ENCODE data around the gene GNAZ.

DNA sequence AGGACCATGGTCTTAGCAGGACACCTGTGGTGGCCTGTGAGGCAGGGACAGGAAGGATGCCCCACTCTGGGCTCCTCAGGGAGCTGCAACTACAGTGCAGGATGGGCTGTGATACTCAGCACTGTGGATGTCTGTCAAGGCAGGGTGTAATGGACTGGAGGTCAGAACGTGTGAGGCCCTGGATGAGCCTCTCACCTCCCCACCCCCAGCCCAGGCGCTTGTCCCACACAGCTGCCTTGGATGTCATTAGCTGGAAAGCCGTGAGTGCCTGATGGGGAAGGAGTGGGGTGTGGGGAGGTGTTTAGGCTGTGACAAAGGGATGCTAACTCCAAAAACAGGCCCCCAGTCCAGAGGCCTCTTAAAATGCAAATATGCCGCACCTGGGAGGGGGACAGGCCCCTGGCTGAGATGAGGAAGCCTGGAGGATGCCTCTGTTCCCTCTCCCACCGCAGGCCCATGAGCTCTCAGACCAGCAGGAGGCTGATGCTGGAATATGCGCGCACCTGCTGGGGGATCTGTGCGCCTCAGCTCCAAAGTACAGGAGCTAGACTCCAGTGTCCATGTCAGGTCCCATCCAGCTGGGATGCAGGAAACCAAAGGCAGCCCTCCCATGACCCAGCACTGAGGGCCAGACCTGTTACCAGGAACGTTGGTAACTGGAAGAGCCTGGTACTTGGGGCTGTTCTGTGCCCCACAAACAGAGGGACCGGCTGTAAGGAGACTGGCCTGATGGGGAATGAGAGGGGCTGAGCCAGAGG is 46.4 kb downstream of the GNAZ start:
- TF ChIP-seq, protein P1, sequence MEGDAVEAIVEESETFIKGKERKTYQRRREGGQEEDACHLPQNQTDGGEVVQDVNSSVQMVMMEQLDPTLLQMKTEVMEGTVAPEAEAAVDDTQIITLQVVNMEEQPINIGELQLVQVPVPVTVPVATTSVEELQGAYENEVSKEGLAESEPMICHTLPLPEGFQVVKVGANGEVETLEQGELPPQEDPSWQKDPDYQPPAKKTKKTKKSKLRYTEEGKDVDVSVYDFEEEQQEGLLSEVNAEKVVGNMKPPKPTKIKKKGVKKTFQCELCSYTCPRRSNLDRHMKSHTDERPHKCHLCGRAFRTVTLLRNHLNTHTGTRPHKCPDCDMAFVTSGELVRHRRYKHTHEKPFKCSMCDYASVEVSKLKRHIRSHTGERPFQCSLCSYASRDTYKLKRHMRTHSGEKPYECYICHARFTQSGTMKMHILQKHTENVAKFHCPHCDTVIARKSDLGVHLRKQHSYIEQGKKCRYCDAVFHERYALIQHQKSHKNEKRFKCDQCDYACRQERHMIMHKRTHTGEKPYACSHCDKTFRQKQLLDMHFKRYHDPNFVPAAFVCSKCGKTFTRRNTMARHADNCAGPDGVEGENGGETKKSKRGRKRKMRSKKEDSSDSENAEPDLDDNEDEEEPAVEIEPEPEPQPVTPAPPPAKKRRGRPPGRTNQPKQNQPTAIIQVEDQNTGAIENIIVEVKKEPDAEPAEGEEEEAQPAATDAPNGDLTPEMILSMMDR (IDR thresholded peaks at IDR 0.05) = no peak
- no peak for TF ChIP-seq KDM1A (IDR thresholded peaks at IDR 0.05; ENCODE audit: low read depth)
- TF ChIP-seq SMC3 (IDR thresholded peaks at IDR 0.05) = no peak
- TF ChIP-seq MAFK (IDR thresholded peaks at IDR 0.05; ENCODE audit: partially characterized antibody) = no peak
- TF ChIP-seq, protein P2, sequence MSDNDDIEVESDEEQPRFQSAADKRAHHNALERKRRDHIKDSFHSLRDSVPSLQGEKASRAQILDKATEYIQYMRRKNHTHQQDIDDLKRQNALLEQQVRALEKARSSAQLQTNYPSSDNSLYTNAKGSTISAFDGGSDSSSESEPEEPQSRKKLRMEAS (IDR thresholded peaks at IDR 0.05) = no peak
- no peak for TF ChIP-seq POLR2A (IDR thresholded peaks at IDR 0.05; ENCODE audit: low read length)
- TF ChIP-seq RAD21 (conservative IDR thresholded peaks at IDR 0.05 in 1 of 2, IDR thresholded peaks at IDR 0.05 in 1 of 2) = no peak
- TF ChIP-seq RNF2 (IDR thresholded peaks at IDR 0.05; ENCODE audit: borderline replicate concordance, low read depth) = no peak
- TF ChIP-seq JUNB (IDR thresholded peaks at IDR 0.05) = no peak
- no peak for TF ChIP-seq CEBPB (IDR thresholded peaks at IDR 0.05)
- TF ChIP-seq CHD4 (IDR thresholded peaks at IDR 0.05; ENCODE audit: borderline replicate concordance) = no peak
- no peak for TF ChIP-seq SREBF2 (IDR thresholded peaks at IDR 0.05)
- TF ChIP-seq HOXB13 (CRISPR knock-in tag; IDR thresholded peaks at IDR 0.05; ENCODE audit: low read depth) = no peak

Data from A549 (cell line).